Stimulated activated CD8-positive, alpha-beta memory T cell treated with anti-CD3 and anti-CD28 coated beads, Interleukin-15, amount 100 ng/mL, for 24 hours (primary cell): ENCODE data around the gene RXRG.

ENCODE experiments used
- DNase-seq: peaks from one replicate; pipeline ENCODE4 v3.0.0-alpha.2; 2020; ENCODE audit warnings: low read depth

The RXRG gene

DNA sequence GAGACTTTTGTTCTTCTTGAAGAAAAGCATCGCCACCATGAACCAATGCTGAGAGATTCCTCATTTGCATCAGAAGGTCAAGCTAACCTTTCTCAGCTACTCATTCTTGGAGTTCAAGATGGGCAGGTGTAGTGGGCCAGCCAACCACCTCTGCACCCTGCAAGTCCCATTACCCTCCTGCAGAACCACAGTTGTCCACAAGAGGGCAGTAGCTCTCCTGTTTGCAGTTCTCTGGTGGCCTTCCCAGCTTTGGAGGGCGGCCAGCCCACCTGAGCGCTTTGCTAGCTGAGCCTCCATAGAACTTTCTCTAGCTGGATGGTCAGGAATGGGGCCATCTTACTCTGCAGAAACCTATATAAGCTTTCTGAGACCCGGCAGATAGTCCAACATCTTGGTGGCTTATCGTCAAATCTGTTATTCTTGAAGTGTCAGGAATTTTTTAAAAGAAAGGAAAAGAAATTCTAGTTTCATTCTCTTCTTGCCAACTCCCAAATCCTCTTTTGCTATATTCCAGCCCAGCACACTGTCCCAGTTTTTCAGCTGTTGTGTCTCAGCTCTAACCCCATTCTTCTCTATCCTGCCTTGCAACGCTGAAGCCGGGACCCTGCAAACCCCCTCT is 77.4 kb downstream of the RXRG start:
- peak; percentile 61 for DNase-seq

DNA sequence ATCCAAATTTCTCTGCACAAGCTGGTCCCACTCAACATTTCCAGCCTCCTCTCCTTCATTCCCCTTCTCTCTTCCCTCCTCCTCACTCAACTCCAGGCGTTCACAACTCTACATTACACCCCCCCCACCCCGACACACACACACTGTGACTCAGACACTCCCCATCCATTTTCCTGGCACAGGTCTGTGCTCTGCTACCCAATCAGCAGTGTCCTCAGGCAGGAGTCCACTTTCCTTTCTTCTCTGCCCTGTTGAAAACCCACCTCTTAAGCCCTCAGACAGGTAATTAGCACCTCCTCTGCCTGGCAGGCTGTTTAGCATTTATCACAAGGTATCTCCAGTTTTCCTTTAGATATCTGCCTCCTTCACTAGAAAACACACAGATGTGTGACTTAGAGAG is 79.6 kb downstream of the RXRG start:
- DNase-seq = no peak

DNA sequence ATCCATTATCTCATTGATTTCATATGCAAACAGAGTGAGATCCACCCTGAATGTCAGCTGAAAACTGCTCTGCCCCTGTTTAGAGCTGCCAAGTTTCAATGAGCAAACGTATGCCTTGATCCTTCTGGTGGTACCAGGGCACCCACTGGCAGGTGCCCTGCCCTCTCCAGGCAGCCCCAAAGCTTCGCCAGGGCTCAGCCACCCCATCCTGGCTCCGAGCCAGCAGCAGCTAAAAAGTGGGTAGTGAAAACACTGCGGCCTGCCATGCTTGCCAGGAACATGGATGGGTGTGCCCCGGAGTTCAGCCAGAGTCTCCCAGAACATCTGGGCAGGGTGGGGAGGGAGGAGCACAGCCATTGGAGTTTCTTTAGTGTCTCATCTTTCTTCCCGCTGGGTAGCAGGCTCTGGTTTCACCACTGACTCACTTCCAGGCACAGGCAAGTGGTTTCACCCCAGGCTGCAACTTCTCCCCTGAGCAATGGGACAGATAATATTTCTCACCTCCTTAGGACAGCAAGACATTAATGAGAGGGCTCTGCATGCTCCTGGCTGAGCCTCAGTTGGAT is 80.3 kb downstream of the RXRG start:
- no peak for DNase-seq

DNA sequence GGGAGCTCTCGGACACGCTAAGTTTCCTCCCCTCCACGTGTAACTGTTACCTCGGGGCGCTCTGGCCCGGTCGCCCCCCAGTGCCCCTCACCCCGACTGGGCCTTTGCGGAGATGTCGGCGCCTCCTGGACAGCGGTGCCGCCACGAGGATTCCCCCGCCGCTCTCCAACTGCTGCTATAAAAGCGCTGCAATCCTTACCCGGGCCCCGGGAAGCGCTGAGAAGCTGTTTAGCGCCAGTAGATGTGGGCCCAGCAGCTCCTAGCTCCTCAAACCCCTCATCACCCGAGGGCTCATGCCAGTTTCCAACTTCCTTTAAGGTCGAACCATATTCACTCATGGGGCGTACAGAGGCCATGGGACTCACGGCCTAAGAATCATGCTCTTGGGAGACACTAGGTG is 88.0 kb downstream of the RXRG start:
- no peak for DNase-seq

DNA sequence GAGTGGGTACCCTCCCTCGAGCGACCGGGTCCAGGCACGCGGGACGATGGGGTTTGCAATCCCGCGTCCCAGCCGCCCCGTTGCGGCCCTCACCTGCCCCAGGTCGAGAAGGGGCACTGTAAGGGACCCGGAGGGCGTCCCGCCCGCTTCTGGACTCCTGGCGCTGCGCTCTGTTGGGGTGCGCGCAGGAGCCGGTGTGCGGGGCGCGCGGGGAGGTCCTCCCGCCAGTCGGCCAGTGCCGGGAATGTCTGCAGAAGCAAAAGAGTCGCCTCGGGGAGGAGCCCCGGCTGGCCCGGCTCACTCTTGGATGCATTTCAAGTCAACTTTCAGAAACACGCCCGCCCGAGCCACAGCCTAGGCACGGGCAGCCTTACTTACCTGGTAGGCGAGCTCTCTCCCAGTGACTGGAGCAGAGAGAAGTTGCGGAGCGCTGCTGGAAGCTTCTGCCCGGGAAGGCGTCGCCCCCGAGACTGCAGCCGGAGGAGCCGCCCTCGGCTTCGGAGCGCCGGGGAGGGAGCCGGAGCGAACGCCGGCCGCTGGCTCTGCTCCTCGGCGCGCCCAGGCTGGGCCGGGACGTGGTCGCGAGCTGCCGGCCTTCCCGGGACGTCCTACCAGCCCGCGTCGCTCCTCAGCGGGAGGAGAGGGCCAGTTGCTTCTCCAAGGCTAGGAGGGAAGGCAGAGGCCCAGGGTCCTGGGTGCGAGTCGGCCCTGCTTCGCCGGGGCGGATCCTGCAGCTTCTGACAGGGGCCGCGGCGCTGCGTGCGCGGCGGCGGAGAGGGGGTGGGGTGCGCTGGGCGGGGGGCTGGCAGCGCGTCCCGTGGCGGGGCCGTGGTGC is 88.7 kb downstream of the RXRG start, which contains the start of gene LMX1A:
TSS of gene LMX1A (minus strand) at position 739 of the 835 bp plus-strand sequence. CDS start 1,156 bp downstream, outside the sequence.
- no peak for DNase-seq

DNA sequence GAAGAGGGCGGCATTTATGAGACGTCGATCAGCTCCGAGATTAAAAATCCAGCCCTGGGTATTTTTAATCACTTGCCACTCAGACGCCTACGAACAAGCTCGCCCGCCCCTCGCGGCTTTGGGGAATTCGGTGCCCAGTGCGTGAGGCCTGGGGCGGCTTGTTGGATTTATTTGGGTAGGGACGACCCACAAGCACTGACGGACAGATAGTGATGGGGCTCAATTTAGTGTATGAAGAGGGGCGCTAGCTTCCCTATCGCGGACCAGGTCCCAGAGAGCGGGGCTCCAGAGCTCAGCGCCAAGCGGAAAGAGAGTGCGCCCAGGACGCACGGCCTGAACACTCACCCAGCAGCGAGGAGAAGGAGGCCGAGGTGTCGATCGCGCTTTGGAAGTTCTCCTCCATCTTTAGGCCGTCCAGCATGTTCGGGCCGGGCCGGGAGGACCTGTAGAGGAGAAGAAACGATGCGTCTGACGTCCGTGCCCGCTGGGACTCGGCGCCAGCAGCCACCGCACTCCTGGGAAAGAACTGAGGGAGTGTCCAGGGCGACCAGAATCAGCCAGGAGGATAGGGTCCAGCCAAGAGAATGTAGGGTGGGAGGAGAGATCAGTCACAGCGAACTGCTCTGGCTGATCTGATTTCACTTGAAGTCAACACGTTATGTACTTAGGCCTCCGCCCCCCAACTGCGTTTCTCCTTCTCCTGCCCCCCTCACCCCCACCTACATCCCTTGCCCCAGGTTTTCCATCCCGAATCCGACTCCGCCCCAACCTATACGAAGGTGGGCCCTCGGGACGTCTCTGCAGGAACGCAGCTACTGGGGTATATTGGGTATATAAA is 89.6 kb downstream of the RXRG start:
- DNase-seq = no peak

DNA sequence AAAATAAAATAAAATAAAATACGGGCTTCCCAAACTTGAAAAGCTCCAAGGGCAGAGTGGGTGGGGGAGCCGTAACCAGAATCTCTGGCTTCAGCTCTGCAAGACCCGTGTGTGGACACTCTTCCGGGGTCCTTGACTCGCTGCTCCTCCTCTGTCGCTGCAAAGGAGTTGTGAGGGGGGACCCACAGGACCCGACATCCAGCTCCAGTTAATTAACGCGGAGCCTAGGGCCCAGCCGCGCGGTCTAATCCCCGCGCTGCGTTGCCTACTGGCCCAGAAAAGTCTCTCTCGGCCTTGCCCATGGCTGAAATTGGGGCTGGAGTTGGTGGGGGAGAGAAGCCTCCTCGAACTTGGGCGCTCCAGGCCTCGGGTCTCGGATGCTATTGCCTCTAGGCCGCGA is 90.2 kb downstream of the RXRG start:
- no peak for DNase-seq

DNA sequence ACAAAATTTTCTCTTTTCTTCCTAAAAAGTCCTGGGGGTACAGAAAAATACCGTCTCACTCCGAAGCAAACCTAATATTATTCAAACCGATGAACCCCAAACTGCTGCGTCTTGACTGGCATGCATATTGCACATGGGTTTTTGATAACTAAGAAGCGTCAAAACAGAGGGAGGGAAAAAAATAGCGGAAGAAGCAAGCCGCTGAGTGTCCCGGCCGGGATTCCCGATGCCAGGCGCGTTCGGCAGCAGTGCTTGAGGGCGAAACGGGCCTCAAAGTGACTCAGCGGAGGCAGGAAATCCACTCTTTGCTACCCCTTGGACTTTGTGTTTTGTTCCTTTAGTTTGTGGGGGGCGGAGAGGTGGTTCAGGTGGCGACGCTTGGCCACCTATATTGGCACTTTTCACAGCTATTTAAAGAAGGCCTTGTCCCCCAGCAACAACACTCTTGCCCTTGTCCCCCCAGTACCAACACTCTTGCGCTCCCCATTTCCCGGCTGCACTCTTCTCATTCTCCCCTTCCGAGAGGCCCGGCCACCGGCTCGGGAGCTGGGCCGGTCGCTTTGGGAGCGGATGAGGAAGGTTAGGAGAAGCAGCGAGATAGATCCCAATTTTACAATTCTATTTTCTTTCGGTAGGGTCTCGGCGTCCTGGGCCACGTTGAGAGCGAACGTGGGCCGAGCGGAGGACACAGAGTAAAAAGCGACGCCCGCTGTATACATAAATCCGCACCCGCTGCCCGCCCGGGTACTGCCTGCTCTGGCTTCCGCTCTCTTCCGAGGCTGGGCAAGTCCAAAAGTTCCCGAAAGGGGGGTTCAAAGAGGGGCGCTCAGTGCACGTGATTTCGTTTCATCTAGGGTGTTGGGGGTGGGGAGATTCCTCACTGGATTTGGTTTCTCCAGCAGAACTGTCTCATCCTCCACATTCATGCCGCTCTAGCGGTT is 90.9 kb downstream of the RXRG start:
- no peak for DNase-seq

DNA sequence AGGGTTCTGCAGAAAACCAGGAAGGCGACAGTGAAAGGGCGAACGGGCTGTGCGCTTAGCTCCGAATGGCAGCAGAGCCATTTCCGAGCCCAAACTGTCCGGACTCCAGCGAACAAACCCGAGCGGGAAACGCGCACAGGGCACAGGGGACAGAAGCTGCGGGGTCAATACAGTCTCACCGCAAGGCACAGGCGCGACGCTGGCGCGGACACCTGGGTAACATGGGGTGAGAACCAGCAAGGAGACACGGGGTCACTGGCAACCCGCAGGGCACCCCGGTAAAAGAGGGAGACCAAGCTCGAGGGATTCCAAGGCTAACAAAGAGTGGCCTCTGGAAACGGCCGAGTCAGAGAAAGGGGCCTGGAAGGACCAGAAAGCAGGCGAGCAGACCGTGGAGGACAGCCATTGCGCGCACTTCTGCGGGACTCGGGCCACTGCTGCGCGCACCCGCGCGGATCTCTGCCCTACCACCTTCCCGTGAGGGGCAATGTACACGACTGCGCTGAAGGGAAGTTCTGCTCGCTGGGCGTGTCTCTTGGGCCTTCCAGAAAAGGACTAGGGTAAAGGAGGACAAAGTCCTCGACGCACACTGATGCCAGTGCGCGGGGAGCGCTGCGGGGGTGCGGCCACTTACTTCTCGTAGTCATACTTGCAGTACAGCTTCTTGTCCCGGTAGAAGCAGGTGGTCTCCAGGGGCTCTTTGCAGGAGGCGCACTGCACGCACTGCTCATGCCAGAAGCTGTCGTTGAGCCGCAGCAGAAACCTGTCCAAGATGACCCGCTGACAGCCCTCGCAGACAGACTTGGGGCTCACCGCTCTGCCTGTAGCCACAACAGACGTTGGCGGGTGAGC is 92.3 kb downstream of the RXRG start:
- DNase-seq = no peak

DNA sequence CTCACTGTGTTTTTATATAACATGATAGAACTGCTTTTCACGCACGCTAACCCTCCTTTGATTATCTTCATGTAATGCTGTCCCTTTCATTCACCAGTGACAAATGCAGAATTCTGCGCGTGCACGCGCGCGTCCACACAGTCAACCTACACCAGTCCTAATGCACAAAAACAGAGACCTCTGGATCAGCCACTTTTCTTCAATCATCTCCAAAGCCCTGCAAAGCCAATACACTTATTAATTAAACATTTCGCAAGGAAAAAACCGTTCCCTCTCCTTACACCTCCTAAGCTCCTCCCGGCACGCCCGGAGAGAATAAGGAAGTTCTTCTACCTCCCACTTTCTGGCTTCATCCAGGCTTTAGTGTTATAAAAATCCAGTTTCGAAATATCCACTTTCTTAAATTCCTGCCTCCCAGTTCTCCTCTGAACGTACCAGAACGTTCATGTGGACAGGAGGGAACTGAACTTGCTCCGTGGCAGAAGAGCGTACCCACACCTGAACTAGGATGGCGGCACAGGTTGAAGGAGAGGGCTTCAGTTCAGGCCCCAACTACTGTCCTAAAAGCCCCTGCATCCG is 93.0 kb downstream of the RXRG start:
- DNase-seq = no peak
